IPS DF 6.9 (cell line): ENCODE results near the gene EXOC6B.

Experiments used
- DNase-seq: peaks from one replicate; pipeline ENCODE4 v3.0.0-alpha.2; 2013; ENCODE audit warnings: low read depth, low spot score
- H3K27ac ChIP-seq: one replicate; pipeline ENCODE4 v1.5.1; 2013; ENCODE audit warnings: low read length, control low read depth
- H3K27me3 ChIP-seq: 2 replicates; pipeline ENCODE4 v1.6.1; 2013; ENCODE audit warnings: mild to moderate bottlenecking, low read length; ENCODE audit not compliant: control insufficient read depth, insufficient read depth
- H3K36me3 ChIP-seq: 2 replicates; pipeline ENCODE4 v1.6.1; 2013; ENCODE audit warnings: low read length; ENCODE audit not compliant: control insufficient read depth, insufficient read depth
- H3K4me1 ChIP-seq: 2 replicates; pipeline ENCODE4 v1.6.1; 2013; ENCODE audit warnings: low read length; ENCODE audit not compliant: control insufficient read depth, insufficient read depth
- H3K4me3 ChIP-seq: 2 replicates; pipeline ENCODE4 v1.5.1; 2013; ENCODE audit warnings: mild to moderate bottlenecking, low read length
- H3K9me3 ChIP-seq: 2 replicates; pipeline ENCODE4 v1.6.1; 2013; ENCODE audit warnings: low read length, inconsistent platforms; ENCODE audit not compliant: control insufficient read depth, insufficient read depth
- WGBS: extraction: QIAGEN DNeasy Blood & Tissue Kit; methylation state at CpG from one replicate; pipeline ENCODE4 v1.1.7; 2013; ENCODE audit warnings: mixed read lengths, missing lambda C conversion rate; ENCODE audit not compliant: insufficient read length, insufficient coverage; 5-methylcytosine and 5-hydroxymethylcytosine counted together

The EXOC6B gene

GRCh38 chr2:72263043-72263775 lies 562.6 kb downstream of the EXOC6B start:
- no peak overlapping the region for H3K4me3 ChIP-seq
- WGBS: no CpG with 5 or more reads among the region's 4 CpGs
- H3K27me3 ChIP-seq: no peaks in the 10 kb centered on the region
- no peaks in the 10 kb centered on the region for H3K36me3 ChIP-seq
- H3K9me3 ChIP-seq: no peaks in the 10 kb centered on the region
- no peaks in the 10 kb centered on the region for H3K4me1 ChIP-seq
- no peak for DNase-seq
- H3K27ac ChIP-seq: no peak overlapping the region

- DNase-seq: no peak
- H3K27me3 ChIP-seq: no peaks in the 10 kb centered on the region
- H3K9me3 ChIP-seq: no peaks in the 10 kb centered on the region
- no peaks in the 10 kb centered on the region for H3K36me3 ChIP-seq
- no peak overlapping the region for H3K27ac ChIP-seq
- no peaks in the 10 kb centered on the region for H3K4me1 ChIP-seq
- H3K4me3 ChIP-seq: no peak overlapping the region
- no CpG with 5 or more reads among the region's 2 CpGs for WGBS
Measured at GRCh38 chr2:72261076-72261475, 564.8 kb downstream of the EXOC6B start.

GRCh38 chr2:72255540-72255939 lies 570.3 kb downstream of the EXOC6B start:
- Histone ChIP-seq H3K4me1 (no peaks in the 10 kb centered on the region), H3K27ac (no peak overlapping the region), H3K36me3 (no peaks in the 10 kb centered on the region), H3K4me3 (no peak overlapping the region), H3K27me3 (no peaks in the 10 kb centered on the region), H3K9me3 (no peaks in the 10 kb centered on the region)
- no peak for DNase-seq
- WGBS: no CpG with 5 or more reads among the region's 1 CpG

GRCh38 chr2:72254831-72255451 lies 570.9 kb downstream of the EXOC6B start:
- WGBS: no CpG with 5 or more reads among the region's 1 CpG
- Histone ChIP-seq H3K9me3 (no peaks in the 10 kb centered on the region), H3K4me1 (no peaks in the 10 kb centered on the region), H3K4me3 (no peak overlapping the region), H3K27me3 (no peaks in the 10 kb centered on the region), H3K27ac (no peak overlapping the region), H3K36me3 (no peaks in the 10 kb centered on the region)
- no peak for DNase-seq

- Histone ChIP-seq H3K27me3 (no peaks in the 10 kb centered on the region), H3K27ac (no peak overlapping the region)
Measured at GRCh38 chr2:72238311-72238710, 587.5 kb downstream of the EXOC6B start.

GRCh38 chr2:72237549-72237948 lies 588.3 kb downstream of the EXOC6B start:
- H3K36me3 ChIP-seq: no peaks in the 10 kb centered on the region
- no peaks in the 10 kb centered on the region for H3K27me3 ChIP-seq
- no peak overlapping the region for H3K27ac ChIP-seq
- H3K9me3 ChIP-seq: no peaks in the 10 kb centered on the region
- no peak overlapping the region for H3K4me3 ChIP-seq
- no CpG with 5 or more reads among the region's 2 CpGs for WGBS
- no peak for DNase-seq
- peaks cover 3% of the 10 kb centered on the region; the same call in 1 of the 2 replicates for H3K4me1 ChIP-seq

More at GRCh38 chr2:72238311-72238710, 587.5 kb downstream of the EXOC6B start:
- H3K36me3 ChIP-seq: no peaks in the 10 kb centered on the region
- peaks cover 3% of the 10 kb centered on the region; the same call in 1 of the 2 replicates for H3K4me1 ChIP-seq
- no peaks in the 10 kb centered on the region for H3K9me3 ChIP-seq
- H3K4me3 ChIP-seq: no peak overlapping the region
- DNase-seq: no peak

- no CpG with 5 or more reads among the region's 3 CpGs for WGBS
- no peaks in the 10 kb centered on the region for H3K27me3 ChIP-seq
- H3K27ac ChIP-seq: no peak overlapping the region
- H3K36me3 ChIP-seq: no peaks in the 10 kb centered on the region
- H3K4me3 ChIP-seq: no peak overlapping the region
- peaks cover 3% of the 10 kb centered on the region; the same call in 1 of the 2 replicates for H3K4me1 ChIP-seq
- DNase-seq: no peak
- no peaks in the 10 kb centered on the region for H3K9me3 ChIP-seq
Measured at GRCh38 chr2:72236445-72237067, 589.3 kb downstream of the EXOC6B start.

- no peaks in the 10 kb centered on the region for H3K36me3 ChIP-seq
- no peaks in the 10 kb centered on the region for H3K9me3 ChIP-seq
- H3K27ac ChIP-seq: no peak overlapping the region
- whole genome bisulfite sequencing: no CpG with 5 or more reads among the region's 5 CpGs
- no peak overlapping the region for H3K4me3 ChIP-seq
- peaks cover 3% of the 10 kb centered on the region; the same call in 1 of the 2 replicates for H3K4me1 ChIP-seq
- no peaks in the 10 kb centered on the region for H3K27me3 ChIP-seq
- no peak for DNase-seq
Measured at GRCh38 chr2:72235497-72236415, 590.1 kb downstream of the EXOC6B start.

- no peak for DNase-seq
- no CpG with 5 or more reads among the region's 2 CpGs for WGBS
Measured at GRCh38 chr2:72233211-72233610, 592.6 kb downstream of the EXOC6B start.

More at GRCh38 chr2:72233211-72233610, 592.6 kb downstream of the EXOC6B start:
- peaks cover 3% of the 10 kb centered on the region; the same call in 1 of the 2 replicates for H3K4me1 ChIP-seq
- H3K27me3 ChIP-seq: no peaks in the 10 kb centered on the region
- H3K4me3 ChIP-seq: no peak overlapping the region
- H3K9me3 ChIP-seq: no peaks in the 10 kb centered on the region
- no peak overlapping the region for H3K27ac ChIP-seq
- H3K36me3 ChIP-seq: no peaks in the 10 kb centered on the region
